ENCODE measurements around the gene MGMT.

Gene MGMT

GRCh38 chr10:129766611-129767550 lies 299.8 kb downstream of the MGMT start:
- DNase-seq, result no peak

- DNase-seq, result no peak
Measured at GRCh38 chr10:129767751-129768150, 300.7 kb downstream of the MGMT start.

- no peak for DNase-seq
Measured at GRCh38 chr10:129768437-129769355, 301.7 kb downstream of the MGMT start.

- DNase-seq, result no peak
Measured at GRCh38 chr10:129769381-129770116, 302.5 kb downstream of the MGMT start.

GRCh38 chr10:129770286-129770685 lies 303.2 kb downstream of the MGMT start:
- DNase-seq, result no peak

- no peak for DNase-seq
Measured at GRCh38 chr10:129771024-129771423, 304.0 kb downstream of the MGMT start.

- DNase-seq, result no peak
Measured at GRCh38 chr10:129771576-129771975, 304.5 kb downstream of the MGMT start.

- DNase-seq, result no peak
Measured at GRCh38 chr10:129771991-129772431, 305.0 kb downstream of the MGMT start.

- no peak for DNase-seq
Measured at GRCh38 chr10:129772468-129773358, 305.7 kb downstream of the MGMT start.

- no peak for DNase-seq
Measured at GRCh38 chr10:129773359-129773990, 306.4 kb downstream of the MGMT start.

- no peak for DNase-seq
Measured at GRCh38 chr10:129774082-129774735, 307.2 kb downstream of the MGMT start.

GRCh38 chr10:129774736-129775401 lies 307.8 kb downstream of the MGMT start:
- DNase-seq, result no peak

GRCh38 chr10:129775681-129776080 lies 308.6 kb downstream of the MGMT start:
- DNase-seq, result no peak

GRCh38 chr10:129777687-129778086 lies 310.6 kb downstream of the MGMT start:
- no peak for DNase-seq

GRCh38 chr10:129778571-129778970 lies 311.5 kb downstream of the MGMT start:
- no peak for DNase-seq

- DNase-seq, result no peak
Measured at GRCh38 chr10:129779126-129780111, 312.4 kb downstream of the MGMT start.

- DNase-seq, result no peak
Measured at GRCh38 chr10:129780198-129780597, 313.2 kb downstream of the MGMT start.

GRCh38 chr10:129780901-129781795 lies 314.1 kb downstream of the MGMT start:
- no peak for DNase-seq

Measured in NCI-H1930 (cell line).